C4-2B (cell line): ENCODE measurements around the gene SPRED2.

Source experiments
- H3K27ac ChIP-seq: fragments of 450-650 bp; 2 replicates; pipeline ENCODE4 v1.5.1; 2017
- CTCF ChIP-seq: fragments of 450-650 bp; conservative IDR thresholded peaks from 2 replicates; pipeline ENCODE4 v1.5.1; 2017; ENCODE audit warnings: mild to moderate bottlenecking
- ZFX ChIP-seq: fragments of 450-650 bp; IDR thresholded peaks from 2 replicates; pipeline ENCODE4 v1.6.1; 2017

Gene SPRED2

GRCh38 chr2:65372619-65373018, 59.8 kb downstream of the SPRED2 start:
- TF ChIP-seq ZFX (no peak), CTCF (no peak)
- peak overlapping the region; percentile 57 for H3K27ac ChIP-seq

GRCh38 chr2:65371074-65371434, 61.3 kb downstream of the SPRED2 start:
- H3K27ac ChIP-seq, result peak overlapping the region; percentile 13; the same call in 1 of the 2 replicates

GRCh38 chr2:65370387-65371073, 61.9 kb downstream of the SPRED2 start:
- TF ChIP-seq CTCF, result no peak
- no peak for TF ChIP-seq ZFX
- peak overlapping the region; percentile 13; the same call in 1 of the 2 replicates for H3K27ac ChIP-seq

More at GRCh38 chr2:65371074-65371434, 61.3 kb downstream of the SPRED2 start:
- no peak for TF ChIP-seq ZFX
- no peak for TF ChIP-seq CTCF

- no peak for TF ChIP-seq ZFX
- TF ChIP-seq CTCF, result no peak
- no peak overlapping the region for H3K27ac ChIP-seq
Measured at GRCh38 chr2:65369980-65370379, 62.4 kb downstream of the SPRED2 start.

GRCh38 chr2:65369574-65369973, 62.8 kb downstream of the SPRED2 start:
- no peak overlapping the region for H3K27ac ChIP-seq
- TF ChIP-seq CTCF, result no peak
- no peak for TF ChIP-seq ZFX

- TF ChIP-seq ZFX, result no peak
- no peak for TF ChIP-seq CTCF
- H3K27ac ChIP-seq, result no peak overlapping the region; the same call in 1 of the 2 replicates
Measured at GRCh38 chr2:65368468-65368867, 63.9 kb downstream of the SPRED2 start.

- TF ChIP-seq ZFX, result no peak
- TF ChIP-seq CTCF, result no peak
- H3K27ac ChIP-seq, result peak overlapping the region; percentile 55; the same call in 1 of the 2 replicates
Measured at GRCh38 chr2:65367524-65367923, 64.9 kb downstream of the SPRED2 start.
